Neural cell (in vitro differentiated cells): ENCODE measurements around the gene POLR3B. TPM values are rescaled to one million over a fixed set of nuclear protein-coding genes. Genes with fewer than 3 reads are reported as not detected.
"Not testable (repeated sequence)": the region's sequence is repeated elsewhere in the genome, so short reads cannot be mapped to it uniquely, and the experiment has no call there.

Experiments used
- H2AFZ ChIP-seq: fragments of 200-600, 300-800 bp; sonication (generic), shearing (Covaris generic); 2 replicates; pipeline ENCODE4 v1.6.0; 2014; ENCODE audit warnings: low read depth, mild to moderate bottlenecking, antibody characterized with exemption, low read length, moderate library complexity
- H3F3A ChIP-seq: fragments of 200-600 bp; shearing (Covaris generic); 2 replicates; pipeline ENCODE4 v1.6.1; 2016; ENCODE audit warnings: mild to moderate bottlenecking, moderate library complexity, mixed read lengths, antibody characterized with exemption, low read length; ENCODE audit not compliant: insufficient read depth, poor library complexity, severe bottlenecking
- H3K27ac ChIP-seq: fragments of 200-600, 300-800 bp; sonication (generic), shearing (Covaris generic); 2 replicates; pipeline ENCODE4 v1.5.1; 2014; ENCODE audit warnings: mild to moderate bottlenecking, low read length, moderate library complexity
- H3K27me3 ChIP-seq: fragments of 300-800, 200-600 bp; sonication (generic), shearing (Covaris generic); 2 replicates; pipeline ENCODE4 v1.6.0; 2014; ENCODE audit warnings: mild to moderate bottlenecking, low read depth, low read length, moderate library complexity; ENCODE audit not compliant: insufficient read depth
- H3K36me3 ChIP-seq: fragments of 300-800, 200-600 bp; sonication (generic), shearing (Covaris generic); 2 replicates; pipeline ENCODE4 v1.5.1; 2014; ENCODE audit warnings: mild to moderate bottlenecking, antibody characterized with exemption, low read length, moderate library complexity; ENCODE audit not compliant: insufficient read depth
- H3K4me2 ChIP-seq: fragments of 300-800, 200-600 bp; sonication (generic), shearing (Covaris generic); 2 replicates; pipeline ENCODE4 v1.6.0; 2014; ENCODE audit warnings: mild to moderate bottlenecking, low read length
- H3K4me3 ChIP-seq: fragments of 300-800, 200-600 bp; sonication (generic), shearing (Covaris generic); 2 replicates; pipeline ENCODE4 v1.5.1; 2014; ENCODE audit warnings: mild to moderate bottlenecking, low read length, moderate library complexity
- H3K79me2 ChIP-seq: fragments of 200-600 bp; shearing (Covaris generic); replicated peaks from 2 replicates; pipeline ENCODE4 v1.6.0; 2014; ENCODE audit warnings: mild to moderate bottlenecking, low read length, moderate library complexity; ENCODE audit not compliant: insufficient read depth
- H3K9ac ChIP-seq: fragments of 300-800, 200-600 bp; sonication (generic), shearing (Covaris generic); 2 replicates; pipeline ENCODE4 v1.6.1; 2016; ENCODE audit warnings: mild to moderate bottlenecking, low read length, mixed read lengths
- H3K9me2 ChIP-seq: fragments of 200-600 bp; shearing (Covaris generic); 2 replicates; pipeline ENCODE4 v1.6.1; 2016; ENCODE audit warnings: mild to moderate bottlenecking, low read length, mixed read lengths; ENCODE audit not compliant: insufficient read depth
- H3K9me3 ChIP-seq: fragments of 200-600, 300-800 bp; sonication (generic), shearing (Covaris generic); 2 replicates; pipeline ENCODE4 v1.6.1; 2016; ENCODE audit warnings: mild to moderate bottlenecking, mixed run types, low read length, moderate library complexity, mixed read lengths
- H4K20me1 ChIP-seq: fragments of 200-600 bp; shearing (Covaris generic); 2 replicates; pipeline ENCODE4 v1.6.1; 2016; ENCODE audit warnings: mild to moderate bottlenecking, mixed run types; ENCODE audit not compliant: insufficient read depth
- CTCF ChIP-seq: fragments of 450-650 bp; IDR thresholded peaks from 2 replicates; pipeline ENCODE4 v1.5.1; 2014; ENCODE audit warnings: antibody characterized with exemption, mild to moderate bottlenecking, moderate library complexity; ENCODE audit not compliant: poor library complexity, severe bottlenecking
- EP300 ChIP-seq: fragments of 450-650 bp; conservative IDR thresholded peaks from 2 replicates; pipeline ENCODE4 v1.6.1; 2014; ENCODE audit warnings: antibody characterized with exemption, mild to moderate bottlenecking, moderate library complexity; ENCODE audit not compliant: poor library complexity, severe bottlenecking
- EZH2 ChIP-seq: fragments of 200-600, 300-800 bp; shearing (Covaris generic), sonication (generic); IDR thresholded peaks from 2 replicates; pipeline ENCODE4 v1.6.1; 2014; ENCODE audit warnings: antibody characterized with exemption, low read length, borderline replicate concordance, mild to moderate bottlenecking; ENCODE audit not compliant: insufficient read depth, poor library complexity, severe bottlenecking
- MXI1 ChIP-seq: fragments of 450-650 bp; conservative IDR thresholded peaks from 2 replicates; pipeline ENCODE4 v1.6.1; 2014; ENCODE audit warnings: antibody characterized with exemption, mild to moderate bottlenecking; ENCODE audit not compliant: poor library complexity, severe bottlenecking
- POLR2AphosphoS5 ChIP-seq: IDR thresholded peaks from 2 replicates; pipeline ENCODE4 v1.6.1; 2012
- RAD21 ChIP-seq: fragments of 450-650 bp; conservative IDR thresholded peaks from 2 replicates; pipeline ENCODE4 v1.6.1; 2014; ENCODE audit warnings: antibody characterized with exemption, mild to moderate bottlenecking, moderate library complexity
- REST ChIP-seq: IDR thresholded peaks from 2 replicates; pipeline ENCODE4 v1.6.1; 2012; ENCODE audit warnings: borderline replicate concordance
- SMC3 ChIP-seq: fragments of 450-650 bp; conservative IDR thresholded peaks from 2 replicates; pipeline ENCODE4 v1.6.1; 2014; ENCODE audit warnings: antibody characterized with exemption, mild to moderate bottlenecking, moderate library complexity; ENCODE audit not compliant: poor library complexity
- TAF1 ChIP-seq: IDR thresholded peaks from 2 replicates; pipeline ENCODE4 v1.6.1; 2012; ENCODE audit warnings: low read depth
- polyA plus RNA-seq: library from polyadenylated mRNA; depleted of rRNA; stranded (reverse); fragments of >200 nt; gene quantifications from 2 replicates; pipeline ENCODE4 v1.2.3, GENCODE V29; 2014

POLR3B gene
- polyA plus RNA-seq, 1 donor from 2014 or later = 4.3 TPM

- Histone ChIP-seq H3K4me3 (no peak overlapping the region), H3K27ac (no peak overlapping the region), H3K36me3 (peaks cover 17% of the 10 kb centered on the region), H2AFZ (no peak overlapping the region), H3F3A (no peaks in the 10 kb centered on the region), H3K9ac (no peak overlapping the region), H3K9me3 (peaks cover 6% of the 10 kb centered on the region), H3K27me3 (no peaks in the 10 kb centered on the region), H3K4me2 (no peak overlapping the region), H3K79me2 (no peaks in the 10 kb centered on the region), H3K9me2 (no peaks in the 10 kb centered on the region), H4K20me1 (no peaks in the 10 kb centered on the region)
- TF ChIP-seq CTCF (no peak), POLR2AphosphoS5 (no peak), REST (no peak), SMC3 (no peak), MXI1 (no peak), EP300 (no peak), RAD21 (no peak), EZH2 (no peak), TAF1 (no peak)
These were observed 23.4 kb downstream of the POLR3B start for GRCh38 chr12:106380954-106381353.

- peaks cover 17% of the 10 kb centered on the region for H3K36me3 ChIP-seq
- not testable (repeated sequence) for H3K4me2 ChIP-seq, H3K27me3 ChIP-seq, H3K9me3 ChIP-seq, H3K9ac ChIP-seq, H3K9me2 ChIP-seq, H3K79me2 ChIP-seq, H2AFZ ChIP-seq, H3F3A ChIP-seq, H3K27ac ChIP-seq, H3K4me3 ChIP-seq, H4K20me1 ChIP-seq
These were observed 24.3 kb downstream of the POLR3B start for GRCh38 chr12:106381866-106382265.

- TF ChIP-seq SMC3 = no peak
- no peak for TF ChIP-seq POLR2AphosphoS5
- TF ChIP-seq RAD21 = no peak
- TF ChIP-seq EP300 = no peak
- no peak for TF ChIP-seq CTCF
- TF ChIP-seq EZH2 = no peak
- TF ChIP-seq MXI1 = no peak
- no peak for TF ChIP-seq TAF1
- no peak for TF ChIP-seq REST
- Histone ChIP-seq H2AFZ (no peak overlapping the region), H3K9me3 (peaks cover 6% of the 10 kb centered on the region), H3F3A (no peaks in the 10 kb centered on the region), H3K27me3 (no peaks in the 10 kb centered on the region), H3K4me2 (no peak overlapping the region), H3K9me2 (no peaks in the 10 kb centered on the region), H4K20me1 (no peaks in the 10 kb centered on the region), H3K9ac (no peak overlapping the region), H3K4me3 (no peak overlapping the region), H3K36me3 (peaks cover 5% of the 10 kb centered on the region), H3K79me2 (no peaks in the 10 kb centered on the region), H3K27ac (no peak overlapping the region)
These were observed 29.4 kb downstream of the POLR3B start for GRCh38 chr12:106386813-106387535.
